Fibroblast of the aortic adventitia (primary cell): ENCODE results near the gene R3HCC1L. TPM values are rescaled to one million over a fixed set of nuclear protein-coding genes. Genes with fewer than 3 reads are reported as not detected.

Experiments used
- DNase-seq: peaks from one replicate; pipeline ENCODE4 v3.0.0-alpha.2; 2010; ENCODE audit warnings: low read depth
- H3K4me3 ChIP-seq: 2 replicates; pipeline ENCODE4 v1.5.1; 2011; ENCODE audit warnings: low read depth, mild to moderate bottlenecking, control low read depth, low read length, moderate library complexity
- CTCF ChIP-seq: IDR thresholded peaks from 2 replicates; pipeline ENCODE4 v1.5.1; 2011; ENCODE audit warnings: mild to moderate bottlenecking, low read length, control low read depth, inconsistent platforms; ENCODE audit not compliant: insufficient read depth
- total RNA-seq: library from RNA; depleted of rRNA; stranded (reverse); fragments of >200 nt; gene quantifications from 2 replicates; pipeline ENCODE4 v1.2.3, GENCODE V29; 2012; ENCODE audit warnings: low replicate concordance

The R3HCC1L gene
- total RNA-seq, 1 donor = 10.8 TPM

- TF ChIP-seq CTCF = no peak
- no peak overlapping the region for H3K4me3 ChIP-seq
- DNase-seq = no peak
Measured at GRCh38 chr10:98212196-98212595, 77.7 kb downstream of the R3HCC1L start.

- no peak for TF ChIP-seq CTCF
- no peak overlapping the region for H3K4me3 ChIP-seq
- no peak for DNase-seq
Measured at GRCh38 chr10:98213740-98214139, 79.3 kb downstream of the R3HCC1L start.

GRCh38 chr10:98215373-98215772 lies 80.9 kb downstream of the R3HCC1L start:
- DNase-seq = no peak
- no peak for TF ChIP-seq CTCF
- no peak overlapping the region for H3K4me3 ChIP-seq

- DNase-seq = no peak
- TF ChIP-seq CTCF = no peak
- no peak overlapping the region for H3K4me3 ChIP-seq
Measured at GRCh38 chr10:98217801-98218200, 83.3 kb downstream of the R3HCC1L start.

GRCh38 chr10:98223874-98224273 lies 89.4 kb downstream of the R3HCC1L start:
- H3K4me3 ChIP-seq = no peak overlapping the region
- TF ChIP-seq CTCF = no peak
- DNase-seq = no peak

GRCh38 chr10:98224509-98224908 lies 90.1 kb downstream of the R3HCC1L start:
- no peak overlapping the region for H3K4me3 ChIP-seq
- no peak for TF ChIP-seq CTCF
- peak; percentile 33 for DNase-seq

GRCh38 chr10:98224996-98225395 lies 90.5 kb downstream of the R3HCC1L start:
- DNase-seq = peak; percentile 16
- no peak for TF ChIP-seq CTCF
- no peak overlapping the region for H3K4me3 ChIP-seq
